HG03060 (cell line): Measurements from ENCODE around the gene LRRC71.
"Not testable (repeated sequence)": the region's sequence is repeated elsewhere in the genome, so short reads cannot be mapped to it uniquely, and the experiment has no call there.

Experiments used
- ATAC-seq: cut with Tn5 transposase; IDR thresholded peaks from one replicate; pipeline ENCODE4 v1.9.1; 2021; ENCODE audit warnings: low read depth, moderate number of reproducible peaks; ENCODE audit not compliant: unreplicated experiment

The LRRC71 gene

GRCh38 chr1:156924478-156925153 lies 4.2 kb downstream of the LRRC71 start:
- ATAC-seq, result no peak

GRCh38 chr1:156925154-156926010 lies 5.0 kb downstream of the LRRC71 start:
- ATAC-seq, result no peak

- no peak for ATAC-seq
These were observed 5.7 kb downstream of the LRRC71 start for GRCh38 chr1:156926175-156926574.

DNA sequence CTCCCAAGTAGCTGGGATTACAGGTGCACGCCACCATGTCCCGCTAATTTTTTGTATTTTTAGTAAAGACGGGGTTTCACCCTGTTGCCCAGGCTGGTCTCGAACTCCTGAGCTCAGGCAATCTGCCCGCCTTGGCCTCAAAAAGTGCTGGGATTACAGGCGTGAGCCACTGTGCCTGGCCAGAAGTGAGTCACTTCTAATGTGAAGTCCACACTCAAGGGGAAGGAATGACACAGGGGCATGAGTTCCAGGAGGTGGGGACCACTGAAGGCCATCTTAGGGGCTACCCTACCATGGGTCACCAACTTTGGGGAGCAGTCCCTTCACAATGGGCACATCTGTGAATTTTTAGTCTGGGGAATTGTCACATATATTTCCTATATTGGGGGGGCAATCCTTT lies 6.3 kb downstream of the LRRC71 start:
- not testable (repeated sequence) for ATAC-seq

DNA sequence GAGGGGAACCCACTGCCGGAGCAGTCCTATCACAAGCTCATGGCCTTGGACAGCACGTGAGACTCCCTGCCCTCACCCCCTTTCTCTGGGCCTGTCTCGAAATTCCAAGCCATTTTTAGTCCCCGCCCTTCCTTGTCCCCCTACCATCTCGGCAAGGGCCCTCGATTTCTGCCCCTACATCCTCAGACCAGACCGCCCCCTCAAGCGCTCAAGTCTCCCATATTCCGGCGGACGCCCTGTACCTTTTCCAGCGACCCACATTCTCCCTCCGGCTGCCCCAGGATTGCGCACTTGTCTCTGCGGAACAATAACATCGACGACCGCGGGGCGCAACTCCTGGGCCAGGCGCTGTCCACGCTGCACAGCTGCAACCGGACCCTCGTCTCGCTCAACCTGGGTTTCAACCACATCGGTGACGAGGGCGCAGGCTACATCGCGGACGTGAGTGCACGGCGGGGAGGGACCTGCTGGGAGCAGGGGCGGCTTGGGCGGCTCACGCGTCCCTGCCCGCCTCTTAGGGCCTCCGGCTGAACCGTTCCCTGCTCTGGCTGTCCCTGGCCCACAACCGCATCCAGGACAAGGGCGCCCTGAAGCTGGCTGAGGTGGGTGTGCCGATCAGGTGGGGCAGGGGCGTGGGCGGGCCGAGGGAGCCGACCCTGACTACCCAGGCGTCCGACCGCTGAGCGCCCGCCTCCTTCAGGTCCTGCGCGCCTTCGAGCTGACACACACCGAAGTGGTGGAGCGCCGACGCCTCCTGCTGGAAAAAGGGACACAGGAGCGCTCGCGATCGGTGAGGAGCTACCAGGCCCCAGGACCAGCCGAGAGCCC lies 7.0 kb downstream of the LRRC71 start:
- ATAC-seq, result no peak

GRCh38 chr1:156928043-156928602 lies 7.7 kb downstream of the LRRC71 start:
- no peak for ATAC-seq

- ATAC-seq, result no peak
These were observed 9.3 kb downstream of the LRRC71 start for GRCh38 chr1:156929596-156930238.

DNA sequence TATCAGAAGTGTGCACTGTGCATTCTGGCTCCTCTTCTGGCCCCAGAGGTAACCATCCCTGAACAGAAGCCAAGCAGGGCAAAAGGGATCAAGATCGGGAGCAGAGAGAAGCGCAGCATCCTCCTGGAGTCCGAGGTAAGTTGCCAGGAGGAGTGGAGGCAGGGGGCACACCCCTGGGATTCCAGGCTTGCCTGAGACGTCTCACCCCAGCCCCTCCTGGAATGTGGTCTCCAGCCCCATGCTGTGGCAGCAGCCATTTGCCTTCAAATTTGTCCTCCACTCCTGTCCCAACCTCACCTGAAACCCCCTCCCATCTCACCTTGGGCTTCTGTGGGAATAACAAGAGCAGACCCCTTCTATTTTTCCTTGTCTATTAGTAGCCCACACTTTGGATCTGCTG lies 10.1 kb downstream of the LRRC71 start:
- no peak for ATAC-seq

GRCh38 chr1:156931211-156931952 lies 10.9 kb downstream of the LRRC71 start:
- no peak for ATAC-seq

GRCh38 chr1:156931974-156932710 lies 11.7 kb downstream of the LRRC71 start:
- ATAC-seq, result no peak

GRCh38 chr1:156933136-156933535 lies 12.7 kb downstream of the LRRC71 start:
- no peak for ATAC-seq

DNA sequence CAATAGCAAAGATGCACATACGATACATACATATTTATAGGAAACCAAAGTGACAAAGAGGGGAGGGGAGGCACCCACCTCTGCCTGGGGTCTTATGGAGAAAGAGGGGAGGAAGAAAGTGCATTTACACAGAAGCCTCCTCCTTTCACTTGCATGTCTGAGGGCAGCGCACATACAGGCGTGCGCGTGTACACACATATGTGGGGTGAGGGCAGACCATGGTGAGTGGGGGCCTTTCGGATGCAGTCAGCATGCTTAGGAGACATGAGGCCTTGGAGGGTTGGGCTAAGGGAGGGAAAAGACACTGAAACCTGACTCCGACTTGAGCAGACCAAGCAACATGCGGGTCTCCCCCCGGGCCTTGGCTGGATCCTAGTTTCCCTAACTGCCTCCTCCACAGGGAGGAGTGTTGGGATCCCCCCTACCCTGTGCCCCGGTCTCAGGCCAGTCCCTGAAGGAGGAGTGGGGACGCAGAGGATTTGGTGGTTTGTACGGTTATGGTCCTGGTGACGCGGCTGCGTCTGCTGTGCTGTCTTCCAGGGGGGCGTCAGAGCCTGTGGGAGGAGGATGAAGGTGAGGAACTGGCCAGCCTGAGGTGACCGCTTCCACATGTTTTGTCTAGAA lies 15.2 kb downstream of the LRRC71 start:
- ATAC-seq, result no peak

GRCh38 chr1:156936191-156936590 lies 15.8 kb downstream of the LRRC71 start:
- ATAC-seq, result no peak

DNA sequence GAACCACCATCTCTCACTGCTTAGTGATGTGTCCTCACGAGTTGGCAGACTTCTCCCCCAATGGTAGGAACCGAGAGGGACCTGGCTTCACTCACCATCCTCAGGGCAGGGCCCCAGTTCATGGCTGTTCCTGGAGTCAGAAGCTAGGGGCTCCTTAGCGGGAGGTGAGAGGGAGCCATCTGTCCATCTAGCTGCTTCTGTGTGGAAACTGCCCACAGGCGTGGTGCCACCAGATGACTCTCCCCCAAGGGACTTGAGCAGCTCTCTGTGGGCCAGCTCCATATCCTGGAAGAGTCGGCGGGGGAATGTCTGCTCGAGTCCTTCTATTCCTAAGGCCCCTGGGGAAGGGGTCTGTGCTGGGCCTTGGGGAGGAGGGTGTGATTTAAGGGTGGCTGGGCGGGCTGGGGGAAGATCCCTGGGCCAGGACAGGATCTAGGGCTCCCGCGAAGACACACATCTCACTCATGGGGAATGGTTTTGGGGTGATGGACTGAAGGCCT lies 16.3 kb downstream of the LRRC71 start:
- ATAC-seq, result no peak

DNA sequence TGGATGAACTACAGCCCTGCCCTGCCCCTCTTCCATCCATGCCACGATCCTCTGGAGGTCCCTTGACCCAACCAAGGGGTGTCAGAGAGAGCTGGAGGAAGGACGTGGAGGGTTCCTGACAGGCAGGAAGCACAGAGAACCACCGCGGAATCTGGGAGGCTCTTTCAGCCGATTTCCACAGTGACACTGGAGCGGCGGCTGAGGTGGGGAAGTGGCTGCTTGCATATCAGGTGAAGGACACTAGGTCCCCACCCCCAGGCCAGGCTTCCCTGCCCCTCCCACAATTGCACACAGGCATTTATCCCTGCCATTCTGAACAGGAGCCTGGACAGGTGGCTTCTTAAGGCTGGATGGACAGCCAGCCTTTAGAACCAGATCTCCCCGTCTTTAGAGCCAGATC lies 17.5 kb downstream of the LRRC71 start:
- no peak for ATAC-seq

DNA sequence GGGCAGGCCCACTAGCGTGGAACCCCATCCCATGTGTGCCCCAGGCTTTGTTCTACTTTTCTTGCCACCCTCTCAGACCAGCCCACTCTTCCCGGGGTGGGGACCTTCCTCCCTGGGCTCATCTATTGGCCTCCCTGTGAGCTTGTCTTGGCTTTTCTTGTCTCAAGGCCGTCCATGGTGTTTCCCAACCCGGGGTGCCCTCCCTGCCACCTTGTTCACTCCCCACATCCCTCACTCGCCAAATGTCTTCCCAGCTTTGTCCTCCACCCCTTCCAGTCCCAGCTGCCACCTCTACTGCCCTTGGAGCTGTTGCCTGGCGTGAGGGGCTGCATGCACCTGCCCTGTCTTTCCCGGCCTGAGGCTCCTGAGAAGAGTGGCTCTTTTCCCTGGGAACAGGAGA lies 18.4 kb downstream of the LRRC71 start:
- no peak for ATAC-seq

- ATAC-seq, result no peak
These were observed 19.4 kb downstream of the LRRC71 start for GRCh38 chr1:156939786-156940334.

- ATAC-seq, result no peak
These were observed 21.2 kb downstream of the LRRC71 start for GRCh38 chr1:156941675-156942074.
